ENCODE data around the gene SIGLEC1. TPM values are rescaled to one million over a fixed set of nuclear protein-coding genes. Genes with fewer than 3 reads are reported as not detected.

Gene SIGLEC1
- total RNA-seq, 1 donor from 2014 or later = 0.53 TPM

GRCh38 chr20:3744806-3745685, 32.6 kb upstream of the SIGLEC1 start:
- no peak for DNase-seq (ENCODE audit: low read depth)

GRCh38 chr20:3744037-3744436, 31.6 kb upstream of the SIGLEC1 start:
- no peak for DNase-seq (ENCODE audit: low read depth)

- no peak for DNase-seq (ENCODE audit: low read depth)
Measured at GRCh38 chr20:3743251-3743650, 30.9 kb upstream of the SIGLEC1 start.

- DNase-seq (ENCODE audit: low read depth) = no peak
Measured at GRCh38 chr20:3741836-3742458, 29.5 kb upstream of the SIGLEC1 start.

- no peak for DNase-seq (ENCODE audit: low read depth)
Measured at GRCh38 chr20:3740615-3741301, 28.4 kb upstream of the SIGLEC1 start.

GRCh38 chr20:3739926-3740451, 27.6 kb upstream of the SIGLEC1 start:
- no peak for DNase-seq (ENCODE audit: low read depth)

- no peak for DNase-seq (ENCODE audit: low read depth)
Measured at GRCh38 chr20:3739054-3739925, 26.9 kb upstream of the SIGLEC1 start.

GRCh38 chr20:3738111-3739053, 26.0 kb upstream of the SIGLEC1 start:
- DNase-seq (ENCODE audit: low read depth) = no peak

- DNase-seq (ENCODE audit: low read depth) = no peak
Measured at GRCh38 chr20:3735768-3736167, 23.4 kb upstream of the SIGLEC1 start.

- DNase-seq (ENCODE audit: low read depth) = no peak
Measured at GRCh38 chr20:3734111-3734843, 21.9 kb upstream of the SIGLEC1 start.

GRCh38 chr20:3733119-3733995, 21.0 kb upstream of the SIGLEC1 start:
- DNase-seq (ENCODE audit: low read depth) = no peak

GRCh38 chr20:3732327-3733118, 20.1 kb upstream of the SIGLEC1 start, which contains the start of gene HSPA12B:
Gene HSPA12B, plus strand, starts transcription at chr20:3732685. Its CDS starts 5,990 bp downstream, at chr20:3738675.
- DNase-seq (ENCODE audit: low read depth) = no peak

- no peak for DNase-seq (ENCODE audit: low read depth)
Measured at GRCh38 chr20:3731944-3732326, 19.5 kb upstream of the SIGLEC1 start.

GRCh38 chr20:3730803-3731672, 18.6 kb upstream of the SIGLEC1 start:
- no peak for DNase-seq (ENCODE audit: low read depth)

- DNase-seq (ENCODE audit: low read depth) = no peak
Measured at GRCh38 chr20:3729811-3730540, 17.6 kb upstream of the SIGLEC1 start.
